Fibroblast of lung (primary cell): ENCODE results near the gene ATP13A4. TPM values are rescaled to one million over a fixed set of nuclear protein-coding genes. Genes with fewer than 3 reads are reported as not detected.

ENCODE experiments used
- DNase-seq, 2 donors: peaks; one replicate each; pipeline versions ENCODE4 v3.0.0 to v3.0.0-alpha.2; 2010; ENCODE audit warnings: low read depth in 2 of 2
- H2AFZ ChIP-seq: 2 replicates; pipeline ENCODE4 v1.5.1; 2012; ENCODE audit warnings: low read length, control low read depth, inconsistent platforms
- H3K27ac ChIP-seq: 2 replicates; pipeline ENCODE4 v1.5.1; 2011; ENCODE audit warnings: low read length, control low read depth; ENCODE audit not compliant: insufficient read depth
- H3K27me3 ChIP-seq: 2 replicates; pipeline ENCODE4 v1.5.1; 2011; ENCODE audit warnings: mild to moderate bottlenecking, low read length; ENCODE audit not compliant: control insufficient read depth, insufficient read depth
- H3K36me3 ChIP-seq: 2 replicates; pipeline ENCODE4 v1.5.1; 2011; ENCODE audit warnings: low read length; ENCODE audit not compliant: control insufficient read depth, insufficient read depth
- H3K4me1 ChIP-seq: 2 replicates; pipeline ENCODE4 v1.5.1; 2011; ENCODE audit warnings: low read length; ENCODE audit not compliant: control insufficient read depth, insufficient read depth; ENCODE audit errors: extremely low read depth
- H3K4me2 ChIP-seq: 2 replicates; pipeline ENCODE4 v1.5.1; 2011; ENCODE audit warnings: low read length, control low read depth; ENCODE audit not compliant: insufficient read depth; ENCODE audit errors: extremely low read depth
- H3K4me3 ChIP-seq, 4 experiments: fragments of 200-600 bp in 1 of 4; sonication (generic) in 1 of 4; replicated peaks in 1 of 4; 2 replicates each; pipeline ENCODE4 v1.5.1; 2011 to 2016; ENCODE audit warnings: low read length in 4 of 4, low read depth in 3 of 4, mild to moderate bottlenecking in 3 of 4, control low read depth in 2 of 4, inconsistent platforms in 1 of 4, mixed read lengths in 1 of 4; ENCODE audit not compliant: insufficient read depth in 1 of 4; ENCODE audit errors: control extremely low read depth in 1 of 4
- H3K79me2 ChIP-seq: 2 replicates; pipeline ENCODE4 v1.5.1; 2012; ENCODE audit warnings: mild to moderate bottlenecking, low read length, inconsistent platforms; ENCODE audit not compliant: control insufficient read depth, insufficient read depth
- H3K9ac ChIP-seq: 2 replicates; pipeline ENCODE4 v1.5.1; 2011; ENCODE audit warnings: mild to moderate bottlenecking, low read length, control low read depth; ENCODE audit not compliant: insufficient read depth
- H3K9me3 ChIP-seq: 2 replicates; pipeline ENCODE4 v1.5.1; 2012; ENCODE audit warnings: low read depth, low read length; ENCODE audit not compliant: control insufficient read depth, insufficient read depth
- H4K20me1 ChIP-seq: 2 replicates; pipeline ENCODE4 v1.5.1; 2011; ENCODE audit warnings: low read length; ENCODE audit not compliant: control insufficient read depth, insufficient read depth; ENCODE audit errors: extremely low read depth
- CTCF ChIP-seq, 2 donors: IDR thresholded peaks in 1 of 2; conservative IDR thresholded peaks in 1 of 2; 1 replicate in 1 of 2; 2 replicates in 1 of 2; pipeline ENCODE4 v1.5.1; 2011 to 2012; ENCODE audit warnings: low read length in 2 of 2, control low read depth in 1 of 2, inconsistent platforms in 1 of 2, low read depth in 1 of 2, mild to moderate bottlenecking in 1 of 2
- EZH2 ChIP-seq: IDR thresholded peaks from 2 replicates; pipeline ENCODE4 v1.5.1; 2012; ENCODE audit warnings: low read length, control low read depth, mild to moderate bottlenecking; ENCODE audit errors: missing control alignments
- polyA plus RNA-seq, 2 donors: library from polyadenylated mRNA; depleted of rRNA in 1 of 2; stranded (reverse) in 1 of 2; unstranded in 1 of 2; fragments of >200 nt; gene quantifications; 2 replicates each; pipeline ENCODE4 v1.2.1, GENCODE V29; 2011 to 2012; ENCODE audit warnings: missing spikeins in 1 of 2
- total RNA-seq: library from RNA; depleted of rRNA; stranded (reverse); fragments of >200 nt; gene quantifications from 2 replicates; pipeline ENCODE4 v1.2.1, GENCODE V29; 2014

The ATP13A4 gene
- total and polyA plus RNA-seq, 2 donors (not counting 1 experiment from before 2014, with no cell fraction given) = 0.01 to 0.33 TPM

- Histone ChIP-seq H2AFZ (no peak overlapping the region), H3K79me2 (no peaks in the 10 kb centered on the region), H3K27me3 (no peaks in the 10 kb centered on the region), H4K20me1 (no peaks in the 10 kb centered on the region), H3K9ac (no peak overlapping the region), H3K4me2 (no peak overlapping the region), H3K36me3 (no peaks in the 10 kb centered on the region), H3K9me3 (no peaks in the 10 kb centered on the region), H3K4me3 (no peak overlapping the region), H3K4me1 (no peaks in the 10 kb centered on the region), H3K27ac (no peak overlapping the region)
- no peak for TF ChIP-seq CTCF (conservative IDR thresholded peaks at IDR 0.05 in 1 of 2, IDR thresholded peaks at IDR 0.05 in 1 of 2; ENCODE audit: low read depth in 1 of 2, low read length in 2 of 2)
- TF ChIP-seq EZH2 = no peak
- no peak for DNase-seq
Measured at GRCh38 chr3:193499801-193500485, 54.8 kb downstream of the ATP13A4 start.

GRCh38 chr3:193499136-193499770 is 55.4 kb downstream of the ATP13A4 start:
- H3K36me3 ChIP-seq = no peaks in the 10 kb centered on the region
- TF ChIP-seq CTCF (conservative IDR thresholded peaks at IDR 0.05 in 1 of 2, IDR thresholded peaks at IDR 0.05 in 1 of 2; ENCODE audit: low read depth in 1 of 2, low read length in 2 of 2) = no peak
- TF ChIP-seq EZH2 = no peak

GRCh38 chr3:193498215-193498614 is 56.5 kb downstream of the ATP13A4 start:
- H3K36me3 ChIP-seq = no peaks in the 10 kb centered on the region
- H2AFZ ChIP-seq = no peak overlapping the region
- no peaks in the 10 kb centered on the region for H4K20me1 ChIP-seq
- no peak for DNase-seq
- no peaks in the 10 kb centered on the region for H3K4me1 ChIP-seq
- TF ChIP-seq EZH2 = no peak
- TF ChIP-seq CTCF (conservative IDR thresholded peaks at IDR 0.05 in 1 of 2, IDR thresholded peaks at IDR 0.05 in 1 of 2; ENCODE audit: low read depth in 1 of 2, low read length in 2 of 2) = no peak
- H3K9me3 ChIP-seq = no peaks in the 10 kb centered on the region
- H3K79me2 ChIP-seq = no peaks in the 10 kb centered on the region
- H3K27ac ChIP-seq = no peak overlapping the region
- no peak overlapping the region for H3K4me3 ChIP-seq
- H3K27me3 ChIP-seq = no peaks in the 10 kb centered on the region
- no peak overlapping the region for H3K9ac ChIP-seq
- no peak overlapping the region for H3K4me2 ChIP-seq

More at GRCh38 chr3:193499136-193499770, 55.4 kb downstream of the ATP13A4 start:
- no peak overlapping the region for H3K4me3 ChIP-seq
- H4K20me1 ChIP-seq = no peaks in the 10 kb centered on the region
- no peak overlapping the region for H3K4me2 ChIP-seq
- no peak for DNase-seq
- H3K27ac ChIP-seq = no peak overlapping the region
- no peaks in the 10 kb centered on the region for H3K79me2 ChIP-seq
- H3K27me3 ChIP-seq = no peaks in the 10 kb centered on the region
- no peaks in the 10 kb centered on the region for H3K9me3 ChIP-seq
- no peak overlapping the region for H2AFZ ChIP-seq
- no peak overlapping the region for H3K9ac ChIP-seq
- no peaks in the 10 kb centered on the region for H3K4me1 ChIP-seq
